HG02571 (cell line): ENCODE data around the gene HSPA6.
"Not testable (repeated sequence)": the region's sequence is repeated elsewhere in the genome, so short reads cannot be mapped to it uniquely, and the experiment has no call there.

Experiments
- ATAC-seq: cut with Tn5 transposase; IDR thresholded peaks from one replicate; pipeline ENCODE4 v1.9.1; 2021; ENCODE audit warnings: mild to moderate bottlenecking, moderate library complexity; ENCODE audit not compliant: unreplicated experiment

The HSPA6 gene

DNA sequence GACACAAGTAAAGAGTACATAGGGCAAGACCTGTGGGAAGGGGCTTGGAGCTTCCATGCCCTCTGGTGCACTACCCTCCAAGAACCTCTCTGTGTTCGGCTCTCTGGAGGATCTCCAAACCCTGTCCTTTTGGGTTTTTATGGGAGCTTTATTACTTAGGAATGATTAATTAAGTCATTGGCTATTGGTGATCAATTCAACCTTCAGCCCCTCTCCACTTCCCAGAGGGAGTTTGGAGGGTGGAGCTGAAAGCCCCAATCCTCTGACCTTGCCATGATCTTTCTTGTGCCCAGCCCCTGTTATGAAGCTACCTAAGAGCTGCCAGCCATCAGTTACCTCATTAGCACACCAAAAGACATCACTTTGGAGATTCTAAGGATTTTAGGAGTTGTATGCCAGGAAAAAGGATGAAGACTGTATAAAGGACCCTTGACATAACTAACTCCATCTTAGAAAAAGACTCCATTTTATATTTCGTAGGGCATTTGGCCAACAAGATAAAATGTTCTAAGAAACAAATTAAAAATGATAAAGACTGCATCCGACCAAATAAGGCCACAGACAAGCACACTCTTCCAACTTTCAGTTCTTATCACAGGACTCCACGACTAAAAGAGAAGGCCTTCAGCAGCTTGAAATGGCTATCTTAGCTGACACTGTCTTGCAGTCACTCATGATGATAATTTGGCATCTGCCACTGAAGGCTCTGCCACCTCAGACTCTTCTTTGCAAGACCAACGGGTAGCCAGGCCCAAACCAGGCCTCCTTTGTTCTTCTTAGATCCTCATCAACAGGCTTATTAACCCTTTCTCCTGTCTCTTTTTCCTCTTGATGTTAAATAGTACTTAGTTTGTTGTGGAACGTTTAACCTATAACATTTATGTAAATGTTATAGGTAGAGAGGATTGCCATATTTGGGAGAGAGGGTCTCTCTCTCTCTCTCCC lies 33.4 kb downstream of the HSPA6 start:
- ATAC-seq = not testable (repeated sequence)

GRCh38 chr1:161560960-161561715 lies 36.8 kb downstream of the HSPA6 start:
- ATAC-seq = not testable (repeated sequence)

GRCh38 chr1:161562441-161562840 lies 38.1 kb downstream of the HSPA6 start:
- ATAC-seq = not testable (repeated sequence)

- ATAC-seq = not testable (repeated sequence)
Observed at GRCh38 chr1:161563522-161563921, 39.2 kb downstream of the HSPA6 start.

GRCh38 chr1:161566602-161566960 lies 42.2 kb downstream of the HSPA6 start:
- not testable (repeated sequence) for ATAC-seq

GRCh38 chr1:161571703-161572102 lies 47.4 kb downstream of the HSPA6 start:
- not testable (repeated sequence) for ATAC-seq
